ENCODE results near the gene ZBTB7C.

DNA sequence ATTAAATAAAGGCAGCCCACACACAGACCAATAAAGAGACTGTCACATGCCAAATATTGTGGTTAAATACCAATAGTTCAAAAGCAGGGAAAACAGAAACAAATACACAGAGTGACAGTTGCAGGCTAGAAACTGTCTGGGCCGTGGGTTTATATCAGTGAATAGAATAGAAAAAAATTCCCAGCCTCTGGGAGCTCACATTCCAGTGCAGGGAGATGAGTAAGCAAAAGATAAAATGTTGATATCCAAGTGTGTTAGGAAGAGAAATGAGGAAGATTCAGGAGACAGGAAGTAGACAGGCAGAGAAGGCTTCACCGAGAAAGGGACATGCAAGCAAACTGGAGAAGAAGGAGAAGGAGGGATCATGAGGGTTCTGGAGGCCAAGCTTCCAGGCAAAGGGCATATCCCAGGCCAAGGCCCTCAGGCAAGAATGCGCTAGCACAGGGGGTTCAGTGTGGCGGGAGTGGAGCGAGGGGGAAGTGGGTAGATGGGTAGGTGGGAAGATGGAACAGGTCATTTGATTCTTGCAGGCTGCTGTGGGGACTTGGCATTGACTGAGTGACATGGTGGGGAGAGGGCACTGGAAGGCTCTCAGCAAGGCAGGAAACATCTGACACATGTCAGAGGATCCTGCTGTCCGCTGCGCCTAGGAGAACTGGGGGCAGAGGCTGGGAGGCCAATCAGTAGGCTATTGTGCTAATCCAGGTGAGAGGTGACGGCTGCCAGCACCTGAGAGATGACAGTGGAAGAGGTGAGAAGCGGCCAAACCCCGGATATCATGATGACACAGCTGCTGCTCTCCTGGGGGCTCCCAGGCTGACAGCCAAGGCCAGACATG is 89.2 kb downstream of the ZBTB7C start:
- TF ChIP-seq CTCF (IDR thresholded peaks at IDR 0.05 in 2 of 3, conservative IDR thresholded peaks at IDR 0.05 in 1 of 3; ENCODE audit: insufficient read depth in 2 of 3, low read depth in 1 of 3, low read length in 3 of 3) (no peak), SAFB2 (IDR thresholded peaks at IDR 0.05; ENCODE audit: borderline replicate concordance, low read depth, low read length, severe bottlenecking) (no peak), CREB1 (IDR thresholded peaks at IDR 0.05) (no peak), CREB1 (CRISPR knock-in tag; IDR thresholded peaks at IDR 0.05) (no peak), PURB (CRISPR knock-in tag; IDR thresholded peaks at IDR 0.05; ENCODE audit: low read depth) (no peak)
- TF ChIP-seq, protein P1, sequence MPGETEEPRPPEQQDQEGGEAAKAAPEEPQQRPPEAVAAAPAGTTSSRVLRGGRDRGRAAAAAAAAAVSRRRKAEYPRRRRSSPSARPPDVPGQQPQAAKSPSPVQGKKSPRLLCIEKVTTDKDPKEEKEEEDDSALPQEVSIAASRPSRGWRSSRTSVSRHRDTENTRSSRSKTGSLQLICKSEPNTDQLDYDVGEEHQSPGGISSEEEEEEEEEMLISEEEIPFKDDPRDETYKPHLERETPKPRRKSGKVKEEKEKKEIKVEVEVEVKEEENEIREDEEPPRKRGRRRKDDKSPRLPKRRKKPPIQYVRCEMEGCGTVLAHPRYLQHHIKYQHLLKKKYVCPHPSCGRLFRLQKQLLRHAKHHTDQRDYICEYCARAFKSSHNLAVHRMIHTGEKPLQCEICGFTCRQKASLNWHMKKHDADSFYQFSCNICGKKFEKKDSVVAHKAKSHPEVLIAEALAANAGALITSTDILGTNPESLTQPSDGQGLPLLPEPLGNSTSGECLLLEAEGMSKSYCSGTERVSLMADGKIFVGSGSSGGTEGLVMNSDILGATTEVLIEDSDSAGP (CRISPR knock-in tag; IDR thresholded peaks at IDR 0.05) = no peak

Measured in K562 (cell line).